ENCODE data around the gene ALPL. TPM values are rescaled to one million over a fixed set of nuclear protein-coding genes. Genes with fewer than 3 reads are reported as not detected.

Gene ALPL
- total and polyA plus RNA-seq, 9 of the 15 experiments (the other 6 are each of a cell fraction or from before 2014, with no cell fraction given), result 0.04 to 0.38 (median 0.18) TPM; not detected in 4

GRCh38 chr1:21569820-21570527, 60.8 kb downstream of the ALPL start:
- 32% methylated on average over 10 of the region's 10 CpGs for WGBS (ENCODE audit: insufficient coverage, low coverage, missing lambda C conversion rate)

More at GRCh38 chr1:21569820-21570527, 60.8 kb downstream of the ALPL start:
- peak; percentile 89 for TF ChIP-seq ZFP36 (IDR thresholded peaks at IDR 0.05; ENCODE audit: low read depth, low read length, partially characterized antibody)
- TF ChIP-seq RFX7 (CRISPR knock-in tag; IDR thresholded peaks at IDR 0.05), result no peak
- TF ChIP-seq NR2C1 (IDR thresholded peaks at IDR 0.05), result no peak; the same call in 1 of the 2 replicates
- peak; percentile 39; the same call in 1 of the 2 replicates for TF ChIP-seq NR2C1 (tag; IDR thresholded peaks at IDR 0.05)
- TF ChIP-seq ZBTB7A (IDR thresholded peaks at IDR 0.05; ENCODE audit: borderline replicate concordance, control insufficient read depth, low read depth, low read length), result peak; percentile 19; the same call in 1 of the 2 replicates
- TF ChIP-seq ZBTB43 (CRISPR knock-in tag; IDR thresholded peaks at IDR 0.05), result no peak
- peak; percentile 15; the same call in 1 of the 2 replicates for TF ChIP-seq NR2C2 (CRISPR knock-in tag; IDR thresholded peaks at IDR 0.05)
- TF ChIP-seq NR2C2 (tag; IDR thresholded peaks at IDR 0.05), result no peak
- no peak for ATAC-seq
- intact Hi-C loops (cut with micrococcal nuclease), result loop anchor here (10.0 kb wide), 1 partner anchor 195 kb away; no protein-coding TSS in a partner anchor
- H3K9me1 ChIP-seq (ENCODE audit: control insufficient read depth, insufficient read depth, low read length), result no peaks in the 10 kb centered on the region
- BruUV-seq (replicated peaks), result no TSS peak
- H3K27ac ChIP-seq (ENCODE audit: extremely low read depth, low read depth, low read length), result no peak overlapping the region
- peak; percentile 15 for FAIRE-seq
- ChIA-PET POLR2A (interaction anchor here (0.7 to 1.4 kb wide), 2 partner anchors 8 to 10 kb away, joined by 4 to 5 read pairs; no protein-coding TSS in a partner anchor), CTCF (ENCODE audit: low intra/inter-chr PET ratio) (no interaction called here)
- no peaks in the 10 kb centered on the region; the same call in 1 of the 2 replicates for H4K20me1 ChIP-seq (replicated peaks; ENCODE audit: control insufficient read depth, insufficient read depth, low read length)
- no peaks in the 10 kb centered on the region for H3K9me3 ChIP-seq (replicated peaks; ENCODE audit: control insufficient read depth, insufficient read depth, low read depth, low read length)
- in situ Hi-C loops (cut with MboI), result no loop called here
- no peak overlapping the region for H2AFZ ChIP-seq (ENCODE audit: low read depth, low read length)
- H3K4me1 ChIP-seq (replicated peaks in 1 of 2; ENCODE audit: control insufficient read depth in 2 of 2, insufficient read depth in 2 of 2, low read length in 2 of 2), result peaks cover 4 to 27% of the 10 kb centered on the region in 2 experiments; a peak in 4 of 5 replicates
- H3K4me3 ChIP-seq, result no peak overlapping the region
- no peaks in the 10 kb centered on the region for H3K79me2 ChIP-seq (ENCODE audit: control insufficient read depth, insufficient read depth, low read length)
- no peak overlapping the region for H3K4me2 ChIP-seq (ENCODE audit: insufficient read depth, low read length)
- peaks cover 0 to 13% of the 10 kb centered on the region in 2 experiments; a peak in 2 of 5 replicates for H3K27me3 ChIP-seq (ENCODE audit: control insufficient read depth in 2 of 2, insufficient read depth in 2 of 2, low read length in 2 of 2)
- DNase-seq (ENCODE audit: extremely low read depth in 1 of 4, low spot score in 3 of 4), result no peak
- peak overlapping the region in 1 of 2 experiments; percentile 43; a peak in 2 of 4 replicates for H3K9ac ChIP-seq (ENCODE audit: insufficient read depth in 1 of 2, low read depth in 2 of 2, low read length in 2 of 2)
- H3K36me3 ChIP-seq (ENCODE audit: control insufficient read depth, insufficient read depth, low read length), result no peaks in the 10 kb centered on the region
